IMR-90 (cell line): ENCODE results near the gene AKAP6. TPM values are rescaled to one million over a fixed set of nuclear protein-coding genes. Genes with fewer than 3 reads are reported as not detected.

ENCODE experiments used
- ATAC-seq: fragments of 200-7000 bp; cut with Tn5 transposase; 2 replicates; pipeline ENCODE4 v1.9.1; 2020; ENCODE audit warnings: low read depth, mild to moderate bottlenecking, moderate library complexity
- BruUV-seq: library from RNA; stranded (reverse); fragments of 400-500 nt; replicated peaks from 2 replicates; lab custom pipeline; 2021; lab: Mats Ljungman, UMichigan
- CTCF ChIA-PET: fragments of 300-600 bp; formaldehyde crosslinking; extraction: SDS; loops from one replicate; lab custom pipeline; 2021; ENCODE audit warnings: antibody characterized with exemption; lab: Yijun Ruan, JAX
- POLR2A ChIA-PET: fragments of 300-600 bp; sonication (Branson Sonifier 250); formaldehyde crosslinking; loops from one replicate; lab custom pipeline; 2022; ENCODE audit warnings: antibody characterized with exemption; ENCODE audit not compliant: unreplicated experiment; lab: Charles Lee
- DNase-seq: peaks from one replicate; pipeline ENCODE4 v3.0.0; 2013
- H2AFZ ChIP-seq: replicated peaks from 2 replicates; pipeline ENCODE3; 2013; ENCODE audit warnings: low read length, mild to moderate bottlenecking; ENCODE audit not compliant: poor library complexity
- H2AK5ac ChIP-seq: 2 replicates; pipeline ENCODE4 v1.6.1; 2013; ENCODE audit warnings: low read depth, low read length, inconsistent platforms
- H2AK9ac ChIP-seq: replicated peaks from 2 replicates; pipeline ENCODE3; 2013; ENCODE audit warnings: mild to moderate bottlenecking, low read depth, low read length, moderate library complexity; ENCODE audit not compliant: poor library complexity
- H2BK120ac ChIP-seq: 2 replicates; pipeline ENCODE4 v1.6.1; 2013; ENCODE audit warnings: low read depth, low read length, inconsistent platforms
- H2BK15ac ChIP-seq: 3 replicates; pipeline ENCODE4 v1.6.1; 2013; ENCODE audit warnings: low read depth, low read length, inconsistent platforms
- H2BK20ac ChIP-seq: 2 replicates; pipeline ENCODE4 v1.6.1; 2013; ENCODE audit warnings: low read depth, mild to moderate bottlenecking, inconsistent platforms, low read length, moderate library complexity
- H2BK5ac ChIP-seq: 2 replicates; pipeline ENCODE4 v1.6.1; 2013; ENCODE audit warnings: mild to moderate bottlenecking, low read depth, low read length, inconsistent platforms; ENCODE audit not compliant: poor library complexity, severe bottlenecking
- H3K14ac ChIP-seq: replicated peaks from 2 replicates; pipeline ENCODE4 v1.6.1; 2013; ENCODE audit warnings: low read depth, low read length, inconsistent platforms
- H3K18ac ChIP-seq: 2 replicates; pipeline ENCODE4 v1.6.1; 2013; ENCODE audit warnings: low read depth, low read length, control low read depth
- H3K23ac ChIP-seq: 2 replicates; pipeline ENCODE4 v1.6.1; 2013; ENCODE audit warnings: low read depth, low read length, inconsistent platforms
- H3K27ac ChIP-seq: 2 replicates; pipeline ENCODE4 v1.5.1; 2013; ENCODE audit warnings: mild to moderate bottlenecking, control low read depth, low read length; ENCODE audit not compliant: insufficient read depth
- H3K27me3 ChIP-seq: 2 replicates; pipeline ENCODE4 v1.6.1; 2013; ENCODE audit warnings: low read length; ENCODE audit not compliant: control insufficient read depth, insufficient read depth
- H3K36me3 ChIP-seq: 2 replicates; pipeline ENCODE4 v1.6.1; 2013; ENCODE audit warnings: low read length, mixed read lengths; ENCODE audit not compliant: control insufficient read depth, insufficient read depth
- H3K4ac ChIP-seq: 2 replicates; pipeline ENCODE4 v1.6.1; 2013; ENCODE audit warnings: low read depth, low read length, inconsistent platforms
- H3K4me1 ChIP-seq: 2 replicates; pipeline ENCODE4 v1.6.1; 2013; ENCODE audit warnings: low read length, mixed read lengths; ENCODE audit not compliant: control insufficient read depth, insufficient read depth
- H3K4me2 ChIP-seq: 2 replicates; pipeline ENCODE4 v1.6.1; 2013; ENCODE audit warnings: low read depth, mild to moderate bottlenecking, control low read depth, low read length, moderate library complexity
- H3K4me3 ChIP-seq: 2 replicates; pipeline ENCODE4 v1.5.1; 2013; ENCODE audit warnings: low read depth, mild to moderate bottlenecking, control low read depth, low read length, moderate library complexity; ENCODE audit not compliant: insufficient read depth
- H3K56ac ChIP-seq: 2 replicates; pipeline ENCODE4 v1.6.1; 2013; ENCODE audit warnings: low read length, inconsistent platforms; ENCODE audit not compliant: insufficient read depth; ENCODE audit errors: extremely low read depth
- H3K79me1 ChIP-seq, 2 experiments: 2 replicates each; pipeline ENCODE4 v1.6.1; 2013; ENCODE audit warnings: low read length in 2 of 2, inconsistent platforms in 1 of 2, low read depth in 1 of 2
- H3K9ac ChIP-seq: 2 replicates; pipeline ENCODE4 v1.6.1; 2013; ENCODE audit warnings: low read depth, low read length, control low read depth
- H3K9me1 ChIP-seq: 2 replicates; pipeline ENCODE4 v1.6.1; 2013; ENCODE audit warnings: low read length, inconsistent platforms; ENCODE audit not compliant: insufficient read depth
- H3K9me3 ChIP-seq: 2 replicates; pipeline ENCODE4 v1.6.1; 2013; ENCODE audit warnings: low read length; ENCODE audit not compliant: control insufficient read depth, insufficient read depth
- H4K20me1 ChIP-seq: 2 replicates; pipeline ENCODE4 v1.6.1; 2013; ENCODE audit warnings: low read length, inconsistent platforms; ENCODE audit not compliant: insufficient read depth
- H4K5ac ChIP-seq: 2 replicates; pipeline ENCODE4 v1.6.1; 2013; ENCODE audit warnings: mild to moderate bottlenecking, low read depth, low read length, control low read depth
- H4K8ac ChIP-seq, 2 experiments: 2 replicates each; pipeline ENCODE4 v1.6.1; 2013; ENCODE audit warnings: low read depth in 2 of 2, low read length in 2 of 2, control low read depth in 1 of 2, inconsistent platforms in 1 of 2
- H4K91ac ChIP-seq: 2 replicates; pipeline ENCODE4 v1.6.1; 2013; ENCODE audit warnings: low read depth, low read length, inconsistent platforms; ENCODE audit not compliant: insufficient read depth
- BHLHE40 ChIP-seq: fragments of 150-350 bp; IDR thresholded peaks from 2 replicates; pipeline ENCODE4 v1.6.1; 2016; ENCODE audit warnings: mild to moderate bottlenecking, low read depth, low read length
- CEBPB ChIP-seq: IDR thresholded peaks from 2 replicates; pipeline ENCODE4 v1.6.1; 2012; ENCODE audit warnings: low read depth, low read length, improper control_type of control experiment
- CHD1 ChIP-seq: IDR thresholded peaks from 2 replicates; pipeline ENCODE4 v1.6.1; 2012; ENCODE audit warnings: low read depth, low read length, improper control_type of control experiment
- FOS ChIP-seq: fragments of 150-350 bp; IDR thresholded peaks from 2 replicates; pipeline ENCODE4 v1.6.1; 2016; ENCODE audit warnings: low read depth, low read length
- MAFK ChIP-seq: IDR thresholded peaks from 2 replicates; pipeline ENCODE4 v1.6.1; 2012; ENCODE audit warnings: low read depth, low read length, improper control_type of control experiment
- MAZ ChIP-seq: IDR thresholded peaks from 2 replicates; pipeline ENCODE4 v1.6.1; 2012; ENCODE audit warnings: low read depth, mild to moderate bottlenecking, low read length, improper control_type of control experiment, moderate library complexity, borderline replicate concordance
- MXI1 ChIP-seq: IDR thresholded peaks from 2 replicates; pipeline ENCODE4 v1.6.1; 2012; ENCODE audit warnings: low read depth, mild to moderate bottlenecking, low read length, moderate library complexity, borderline replicate concordance
- NFE2L2 ChIP-seq: fragments of 150-350 bp; IDR thresholded peaks from 2 replicates; pipeline ENCODE4 v1.6.1; 2016; ENCODE audit warnings: low read depth, mild to moderate bottlenecking, low read length
- POLR2A ChIP-seq: IDR thresholded peaks from 2 replicates; pipeline ENCODE4 v1.6.1; 2012; ENCODE audit warnings: mild to moderate bottlenecking, low read depth, low read length
- RAD21 ChIP-seq: IDR thresholded peaks from 2 replicates; pipeline ENCODE4 v1.6.1; 2012; ENCODE audit warnings: low read length, improper control_type of control experiment
- RCOR1 ChIP-seq: IDR thresholded peaks from 2 replicates; pipeline ENCODE4 v1.6.1; 2012; ENCODE audit warnings: mild to moderate bottlenecking, low read length, improper control_type of control experiment; ENCODE audit not compliant: insufficient replicate concordance
- RFX5 ChIP-seq: IDR thresholded peaks from 2 replicates; pipeline ENCODE4 v1.8.0; 2012; ENCODE audit warnings: low read depth, mild to moderate bottlenecking, low read length, moderate library complexity
- SMC3 ChIP-seq: fragments of 150-350 bp; IDR thresholded peaks from 2 replicates; pipeline ENCODE4 v1.6.1; 2016; ENCODE audit warnings: low read depth, mild to moderate bottlenecking, antibody characterized with exemption, low read length, moderate library complexity
- WGBS, 2 experiments: methylation state at CpG; one replicate each; pipeline versions ENCODE4 v1.1.5 to v1.1.7; 2013; ENCODE audit warnings: missing lambda C conversion rate in 2 of 2; ENCODE audit not compliant: insufficient read length in 1 of 2; ENCODE audit errors: extremely low coverage in 2 of 2; 5-methylcytosine and 5-hydroxymethylcytosine counted together
- dilution Hi-C: fragments of 300-500 bp; cut with HindIII; formaldehyde crosslinking; loops from one replicate; pipeline ENCODE4 v1.14.3; 2018; ENCODE audit warnings: low sequenced_read_pairs; ENCODE audit not compliant: unreplicated experiment
- in situ Hi-C: fragments of 300-500 bp; cut with MboI; formaldehyde crosslinking; loops from 3 replicates; pipeline ENCODE4 v1.14.3; 2019; ENCODE audit warnings: low sequenced_read_pairs, inconsistent platforms, mixed read lengths
- intact Hi-C: fragments of 100-400 bp; cut with micrococcal nuclease; formaldehyde crosslinking; loops from 2 replicates; pipeline ENCODE4 v1.10.0; 2022
- polyA plus RNA-seq, 3 experiments: library from polyadenylated mRNA; depleted of rRNA; stranded (reverse); fragments of >200 nt; gene quantifications; 2 replicates each; pipeline ENCODE4 v1.2.3, GENCODE V29; 2012; ENCODE audit warnings: low replicate concordance in 1 of 3
- total RNA-seq: library from RNA; depleted of rRNA; stranded (reverse); fragments of >200 nt; gene quantifications from 2 replicates; pipeline ENCODE4 v1.2.3, GENCODE V29; 2012
- TF ChIP-seq, protein P1 (sequence below): fragments of 150-350 bp; IDR thresholded peaks from 2 replicates; pipeline ENCODE4 v1.6.1; 2017; ENCODE audit warnings: mild to moderate bottlenecking, antibody characterized with exemption, low read length, low read depth
- TF ChIP-seq, protein P2 (sequence below): conservative IDR thresholded peaks from 2 replicates; pipeline ENCODE4 v1.5.1; 2012; ENCODE audit warnings: mild to moderate bottlenecking, low read depth, low read length, improper control_type of control experiment
- TF ChIP-seq, protein P3 (sequence below): fragments of 150-350 bp; IDR thresholded peaks from 2 replicates; pipeline ENCODE4 v1.6.1; 2016; ENCODE audit warnings: low read depth, mild to moderate bottlenecking, low read length, moderate library complexity, borderline replicate concordance

The AKAP6 gene
- total and polyA plus RNA-seq, 2 of the 4 experiments (the other 2 are of a cell fraction) = 0.22 to 1.6 TPM

- BruUV-seq = no TSS peak
- ChIA-PET CTCF (no interaction called here), POLR2A (no interaction called here)
- Histone ChIP-seq H2BK120ac (no peak overlapping the region), H2BK20ac (no peak overlapping the region), H3K9ac (no peak overlapping the region), H3K56ac (no peak overlapping the region), H2AK9ac (no peak overlapping the region), H3K27ac (no peak overlapping the region), H3K27me3 (peaks cover 1% of the 10 kb centered on the region; the same call in 1 of the 2 replicates), H3K9me3 (no peaks in the 10 kb centered on the region), H2BK15ac (no peak overlapping the region), H2AK5ac (no peak overlapping the region), H3K36me3 (no peaks in the 10 kb centered on the region), H4K8ac (no peak overlapping the region), H3K23ac (no peak overlapping the region), H3K79me1 (no peaks in the 10 kb centered on the region), H3K9me1 (no peaks in the 10 kb centered on the region), H3K14ac (no peak overlapping the region), H3K4me1 (no peaks in the 10 kb centered on the region), H3K18ac (no peak overlapping the region), H2AFZ (no peak overlapping the region), H3K4ac (no peak overlapping the region), H4K5ac (no peak overlapping the region), H2BK5ac (no peak overlapping the region), H4K20me1 (no peaks in the 10 kb centered on the region), H4K91ac (no peak overlapping the region), H3K4me3 (no peak overlapping the region), H3K4me2 (no peak overlapping the region)
- no peak for ATAC-seq
- in situ Hi-C loops = no loop called here
- dilution Hi-C loops = no loop called here
- DNase-seq = no peak
- TF ChIP-seq NFE2L2 (no peak), RFX5 (no peak), RCOR1 (no peak), RAD21 (no peak), CEBPB (no peak), MXI1 (no peak), FOS (no peak), POLR2A (no peak), MAFK (no peak), MAZ (no peak), SMC3 (no peak), BHLHE40 (no peak), CHD1 (no peak)
- TF ChIP-seq, protein P1, sequence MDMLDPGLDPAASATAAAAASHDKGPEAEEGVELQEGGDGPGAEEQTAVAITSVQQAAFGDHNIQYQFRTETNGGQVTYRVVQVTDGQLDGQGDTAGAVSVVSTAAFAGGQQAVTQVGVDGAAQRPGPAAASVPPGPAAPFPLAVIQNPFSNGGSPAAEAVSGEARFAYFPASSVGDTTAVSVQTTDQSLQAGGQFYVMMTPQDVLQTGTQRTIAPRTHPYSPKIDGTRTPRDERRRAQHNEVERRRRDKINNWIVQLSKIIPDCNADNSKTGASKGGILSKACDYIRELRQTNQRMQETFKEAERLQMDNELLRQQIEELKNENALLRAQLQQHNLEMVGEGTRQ = no peak
- TF ChIP-seq, protein P2, sequence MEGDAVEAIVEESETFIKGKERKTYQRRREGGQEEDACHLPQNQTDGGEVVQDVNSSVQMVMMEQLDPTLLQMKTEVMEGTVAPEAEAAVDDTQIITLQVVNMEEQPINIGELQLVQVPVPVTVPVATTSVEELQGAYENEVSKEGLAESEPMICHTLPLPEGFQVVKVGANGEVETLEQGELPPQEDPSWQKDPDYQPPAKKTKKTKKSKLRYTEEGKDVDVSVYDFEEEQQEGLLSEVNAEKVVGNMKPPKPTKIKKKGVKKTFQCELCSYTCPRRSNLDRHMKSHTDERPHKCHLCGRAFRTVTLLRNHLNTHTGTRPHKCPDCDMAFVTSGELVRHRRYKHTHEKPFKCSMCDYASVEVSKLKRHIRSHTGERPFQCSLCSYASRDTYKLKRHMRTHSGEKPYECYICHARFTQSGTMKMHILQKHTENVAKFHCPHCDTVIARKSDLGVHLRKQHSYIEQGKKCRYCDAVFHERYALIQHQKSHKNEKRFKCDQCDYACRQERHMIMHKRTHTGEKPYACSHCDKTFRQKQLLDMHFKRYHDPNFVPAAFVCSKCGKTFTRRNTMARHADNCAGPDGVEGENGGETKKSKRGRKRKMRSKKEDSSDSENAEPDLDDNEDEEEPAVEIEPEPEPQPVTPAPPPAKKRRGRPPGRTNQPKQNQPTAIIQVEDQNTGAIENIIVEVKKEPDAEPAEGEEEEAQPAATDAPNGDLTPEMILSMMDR = no peak
- TF ChIP-seq, protein P3, sequence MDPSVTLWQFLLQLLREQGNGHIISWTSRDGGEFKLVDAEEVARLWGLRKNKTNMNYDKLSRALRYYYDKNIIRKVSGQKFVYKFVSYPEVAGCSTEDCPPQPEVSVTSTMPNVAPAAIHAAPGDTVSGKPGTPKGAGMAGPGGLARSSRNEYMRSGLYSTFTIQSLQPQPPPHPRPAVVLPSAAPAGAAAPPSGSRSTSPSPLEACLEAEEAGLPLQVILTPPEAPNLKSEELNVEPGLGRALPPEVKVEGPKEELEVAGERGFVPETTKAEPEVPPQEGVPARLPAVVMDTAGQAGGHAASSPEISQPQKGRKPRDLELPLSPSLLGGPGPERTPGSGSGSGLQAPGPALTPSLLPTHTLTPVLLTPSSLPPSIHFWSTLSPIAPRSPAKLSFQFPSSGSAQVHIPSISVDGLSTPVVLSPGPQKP = no peak
- no CpG with 5 or more reads among the region's 2 CpGs for WGBS, 2 experiments
- intact Hi-C loops = no loop called here
These were observed 74.6 kb downstream of the AKAP6 start for GRCh38 chr14:32403688-32404087.
